Keratinocyte (primary cell): ENCODE measurements around the gene RPAP2. TPM values are rescaled to one million over a fixed set of nuclear protein-coding genes. Genes with fewer than 3 reads are reported as not detected.

ENCODE experiments used
- DNase-seq: peaks from one replicate; pipeline ENCODE4 v3.0.0-alpha.2; 2011; ENCODE audit warnings: low read depth, missing footprints, low spot score
- FAIRE-seq: peaks from 2 replicates; lab custom pipeline; 2011; peaks lifted over from hg19 to GRCh38; lab: Jason Lieb, UNC
- H2AFZ ChIP-seq: 2 replicates; pipeline ENCODE4 v1.6.0; 2012; ENCODE audit warnings: low read length, control low read depth, inconsistent platforms; ENCODE audit not compliant: control insufficient read depth
- H3K27ac ChIP-seq: 2 replicates; pipeline ENCODE4 v1.5.1; 2011; ENCODE audit warnings: low read length; ENCODE audit not compliant: control insufficient read depth, insufficient read depth
- H3K27me3 ChIP-seq: 3 replicates; pipeline ENCODE4 v1.6.0; 2011; ENCODE audit warnings: low read length; ENCODE audit not compliant: control insufficient read depth, insufficient read depth; ENCODE audit errors: extremely low read depth
- H3K36me3 ChIP-seq, 2 experiments: 2 replicates in 1 of 2; 3 replicates in 1 of 2; pipeline ENCODE4 v1.5.1; 2011; ENCODE audit warnings: low read length in 2 of 2, mild to moderate bottlenecking in 1 of 2; ENCODE audit not compliant: control insufficient read depth in 2 of 2, insufficient read depth in 2 of 2; ENCODE audit errors: extremely low read depth in 1 of 2
- H3K4me1 ChIP-seq: 3 replicates; pipeline ENCODE4 v1.5.1; 2011; ENCODE audit warnings: low read length; ENCODE audit not compliant: control insufficient read depth, insufficient read depth; ENCODE audit errors: extremely low read depth
- H3K4me2 ChIP-seq: 3 replicates; pipeline ENCODE4 v1.6.0; 2011; ENCODE audit warnings: low read depth, low read length; ENCODE audit not compliant: control insufficient read depth, insufficient read depth; ENCODE audit errors: extremely low read depth
- H3K4me3 ChIP-seq, 3 experiments: fragments of 200-600 bp in 1 of 3; sonication (generic) in 1 of 3; 2 replicates in 2 of 3; 3 replicates in 1 of 3; pipeline ENCODE4 v1.5.1; 2011 to 2016; ENCODE audit warnings: low read length in 3 of 3, mild to moderate bottlenecking in 3 of 3, control low read depth in 2 of 3, inconsistent platforms in 1 of 3, low read depth in 1 of 3, mixed read lengths in 1 of 3, mixed run types in 1 of 3, moderate library complexity in 1 of 3; ENCODE audit not compliant: control insufficient read depth in 2 of 3, insufficient read depth in 2 of 3; ENCODE audit errors: extremely low read depth in 1 of 3
- H3K79me2 ChIP-seq: 2 replicates; pipeline ENCODE4 v1.6.0; 2012; ENCODE audit warnings: low read length; ENCODE audit not compliant: control insufficient read depth, insufficient read depth
- H3K9ac ChIP-seq: 3 replicates; pipeline ENCODE4 v1.6.0; 2011; ENCODE audit warnings: low read length; ENCODE audit not compliant: control insufficient read depth, insufficient read depth; ENCODE audit errors: extremely low read depth
- H3K9me1 ChIP-seq: 3 replicates; pipeline ENCODE4 v1.6.0; 2011; ENCODE audit warnings: low read length; ENCODE audit not compliant: control insufficient read depth, insufficient read depth; ENCODE audit errors: extremely low read depth
- H3K9me3 ChIP-seq: 2 replicates; pipeline ENCODE4 v1.5.1; 2012; ENCODE audit warnings: low read depth, low read length; ENCODE audit not compliant: control insufficient read depth
- H4K20me1 ChIP-seq: 3 replicates; pipeline ENCODE4 v1.6.0; 2011; ENCODE audit warnings: low read length; ENCODE audit not compliant: control insufficient read depth, insufficient read depth; ENCODE audit errors: extremely low read depth
- CTCF ChIP-seq, 3 experiments: IDR thresholded peaks in 1 of 3; conservative IDR thresholded peaks in 1 of 3; optimal IDR thresholded peaks in 1 of 3; 2 replicates in 2 of 3; 3 replicates in 1 of 3; pipeline versions ENCODE3 to v1.5.1; 2011; ENCODE audit warnings: low read length in 3 of 3, mild to moderate bottlenecking in 3 of 3, moderate library complexity in 2 of 3, control low read depth in 1 of 3, inconsistent platforms in 1 of 3; ENCODE audit not compliant: insufficient read depth in 2 of 3; ENCODE audit errors: extremely low read depth in 1 of 3
- EZH2 ChIP-seq: IDR thresholded peaks from one replicate; pipeline ENCODE4 v1.6.1; 2012; ENCODE audit warnings: inconsistent platforms, mild to moderate bottlenecking, low read length, moderate library complexity
- dilution Hi-C: fragments of 300-500 bp; cut with MboI; formaldehyde crosslinking; loops from one replicate; pipeline ENCODE4 v1.7.0; 2020; ENCODE audit warnings: low sequenced_read_pairs; ENCODE audit not compliant: extremely low pct_ligation_motif_present
- polyA plus RNA-seq, 5 experiments: library from polyadenylated mRNA; depleted of rRNA in 3 of 5; stranded (reverse) in 3 of 5; stranded (forward) in 1 of 5; unstranded in 1 of 5; fragments of >200 nt; gene quantifications; 1 replicate in 1 of 5; 2 replicates in 3 of 5; 3 replicates in 1 of 5; pipeline versions ENCODE4 v1.2.1 to v1.2.3, GENCODE V29; 2011 to 2012; ENCODE audit warnings: missing spikeins in 2 of 5, low read depth in 1 of 5, low replicate concordance in 1 of 5

Gene RPAP2
- polyA plus RNA-seq, 1 donor (not counting 4 experiments of a cell fraction or from before 2014, with no cell fraction given): 21.5 TPM

GRCh38 chr1:92409946-92410549, 111.2 kb downstream of the RPAP2 start:
- no peak for FAIRE-seq

GRCh38 chr1:92410706-92411105, 111.8 kb downstream of the RPAP2 start:
- no peak overlapping the region for H3K4me3 ChIP-seq
- DNase-seq (no peak), FAIRE-seq (no peak)
- no peaks in the 10 kb centered on the region for H4K20me1 ChIP-seq
- H3K27ac ChIP-seq: no peak overlapping the region
- H3K27me3 ChIP-seq: no peaks in the 10 kb centered on the region
- H3K9ac ChIP-seq: no peak overlapping the region
- no peaks in the 10 kb centered on the region for H3K4me1 ChIP-seq
- no peaks in the 10 kb centered on the region for H3K79me2 ChIP-seq
- no peaks in the 10 kb centered on the region for H3K36me3 ChIP-seq
- H3K4me2 ChIP-seq: no peak overlapping the region
- no peak overlapping the region for H2AFZ ChIP-seq
- dilution Hi-C loops: no loop called here
- TF ChIP-seq EZH2 (no peak), CTCF (optimal IDR thresholded peaks at IDR 0.05 in 1 of 3, IDR thresholded peaks at IDR 0.05 in 1 of 3, conservative IDR thresholded peaks at IDR 0.05 in 1 of 3; ENCODE audit: extremely low read depth in 1 of 3, insufficient read depth in 2 of 3, low read length in 3 of 3) (no peak)
- H3K9me1 ChIP-seq: no peaks in the 10 kb centered on the region
- H3K9me3 ChIP-seq: no peaks in the 10 kb centered on the region

More at GRCh38 chr1:92409946-92410549, 111.2 kb downstream of the RPAP2 start:
- Histone ChIP-seq H4K20me1 (no peaks in the 10 kb centered on the region), H3K4me2 (no peak overlapping the region), H3K4me3 (no peak overlapping the region), H3K79me2 (no peaks in the 10 kb centered on the region), H3K36me3 (no peaks in the 10 kb centered on the region), H3K27ac (no peak overlapping the region), H3K4me1 (no peaks in the 10 kb centered on the region), H3K27me3 (no peaks in the 10 kb centered on the region), H3K9ac (no peak overlapping the region), H3K9me3 (no peaks in the 10 kb centered on the region), H2AFZ (no peak overlapping the region), H3K9me1 (no peaks in the 10 kb centered on the region)
- DNase-seq: no peak
- dilution Hi-C loops: no loop called here
- TF ChIP-seq EZH2 (no peak), CTCF (optimal IDR thresholded peaks at IDR 0.05 in 1 of 3, IDR thresholded peaks at IDR 0.05 in 1 of 3, conservative IDR thresholded peaks at IDR 0.05 in 1 of 3; ENCODE audit: extremely low read depth in 1 of 3, insufficient read depth in 2 of 3, low read length in 3 of 3) (no peak)
